GM12878 (cell line): ENCODE data around the gene CPNE4. TPM values are rescaled to one million over a fixed set of nuclear protein-coding genes. Genes with fewer than 3 reads are reported as not detected.

Experiments used
- BCLAF1 ChIP-seq: fragments of 450-650 bp; IDR thresholded peaks from 2 replicates; pipeline ENCODE4 v1.6.1; 2017; ENCODE audit warnings: antibody characterized with exemption, mild to moderate bottlenecking, moderate library complexity
- BMI1 ChIP-seq: fragments of 450-650 bp; IDR thresholded peaks from 2 replicates; pipeline ENCODE4 v1.6.1; 2016; ENCODE audit warnings: mild to moderate bottlenecking, moderate library complexity, borderline replicate concordance
- CREM ChIP-seq: IDR thresholded peaks from 2 replicates; pipeline ENCODE4 v1.6.1; 2014; ENCODE audit warnings: antibody characterized with exemption, low read depth
- CTCF ChIP-seq, 3 experiments: IDR thresholded peaks in 2 of 3; conservative IDR thresholded peaks in 1 of 3; 2 replicates each; pipeline ENCODE4 v1.5.1; 2011; ENCODE audit warnings: low read depth in 3 of 3, low read length in 3 of 3, mild to moderate bottlenecking in 3 of 3, control low read depth in 2 of 3, moderate library complexity in 2 of 3, inconsistent platforms in 1 of 3, mixed read lengths in 1 of 3; ENCODE audit not compliant: control insufficient read depth in 2 of 3, insufficient read depth in 1 of 3; ENCODE audit errors: extremely low read depth in 1 of 3
- EZH2 ChIP-seq: IDR thresholded peaks from 2 replicates; pipeline ENCODE4 v1.6.1; 2012; ENCODE audit warnings: low read depth, mild to moderate bottlenecking, control low read depth, inconsistent platforms, low read length, borderline replicate concordance; ENCODE audit not compliant: control insufficient read depth
- GABPA ChIP-seq: IDR thresholded peaks from 2 replicates; pipeline ENCODE4 v1.6.1; 2014; ENCODE audit warnings: antibody characterized with exemption, low read depth, mild to moderate bottlenecking, inconsistent platforms
- GATAD2B ChIP-seq: fragments of 450-650 bp; conservative IDR thresholded peaks from 2 replicates; pipeline ENCODE4 v1.6.1; 2017; ENCODE audit warnings: low read depth, mild to moderate bottlenecking, moderate library complexity
- HCFC1 ChIP-seq: fragments of 150-350 bp; IDR thresholded peaks from 2 replicates; pipeline ENCODE4 v1.6.1; 2014; ENCODE audit warnings: low read length
- IKZF1 ChIP-seq: fragments of 450-650 bp; conservative IDR thresholded peaks from 2 replicates; pipeline ENCODE4 v1.6.1; 2017; ENCODE audit warnings: antibody characterized with exemption, mild to moderate bottlenecking
- IRF4 ChIP-seq: IDR thresholded peaks from 2 replicates; pipeline ENCODE4 v1.6.1; 2011; ENCODE audit warnings: low read depth, low read length
- JUNB ChIP-seq: IDR thresholded peaks from 2 replicates; pipeline ENCODE4 v1.6.1; 2016; ENCODE audit warnings: antibody characterized with exemption, mild to moderate bottlenecking
- JUND ChIP-seq: IDR thresholded peaks from 2 replicates; pipeline ENCODE4 v1.6.1; 2012; ENCODE audit warnings: low read depth, mild to moderate bottlenecking, low read length, improper control_type of control experiment, moderate library complexity
- KAT2A ChIP-seq: conservative IDR thresholded peaks from 2 replicates; pipeline ENCODE4 v1.6.1; 2011; ENCODE audit warnings: low read depth, low read length; ENCODE audit not compliant: control insufficient read depth
- MAX ChIP-seq: IDR thresholded peaks from 2 replicates; pipeline ENCODE4 v1.6.1; 2012; ENCODE audit warnings: low read depth, low read length, improper control_type of control experiment
- MYB ChIP-seq: fragments of 150-350 bp; IDR thresholded peaks from 2 replicates; pipeline ENCODE4 v1.6.1; 2014; ENCODE audit warnings: mild to moderate bottlenecking, low read depth, low read length, borderline replicate concordance
- NR2C2 ChIP-seq: IDR thresholded peaks from 2 replicates; pipeline ENCODE4 v1.6.1; 2011; ENCODE audit warnings: borderline replicate concordance, low read depth; ENCODE audit not compliant: control insufficient read depth, insufficient read length
- SKIL ChIP-seq: fragments of 450-650 bp; IDR thresholded peaks from 2 replicates; pipeline ENCODE4 v1.6.1; 2017; ENCODE audit warnings: mild to moderate bottlenecking, low read depth, inconsistent platforms; ENCODE audit not compliant: poor library complexity, severe bottlenecking
- SUZ12 ChIP-seq: fragments of 200-600 bp; sonication (generic); IDR thresholded peaks from one replicate; pipeline ENCODE4 v1.6.1; 2018; ENCODE audit warnings: antibody characterized with exemption, mild to moderate bottlenecking; ENCODE audit not compliant: unreplicated experiment
- TCF3 ChIP-seq: IDR thresholded peaks from 2 replicates; pipeline ENCODE4 v1.6.1; 2012; ENCODE audit warnings: low read depth, mild to moderate bottlenecking, low read length, borderline replicate concordance; ENCODE audit not compliant: insufficient read depth
- ZBTB4 ChIP-seq: fragments of 450-650 bp; formaldehyde crosslinking; IDR thresholded peaks from 2 replicates; pipeline ENCODE4 v1.4.0; 2022; ENCODE audit warnings: mild to moderate bottlenecking, moderate library complexity
- polyA plus RNA-seq, 11 experiments: library from polyadenylated mRNA; depleted of rRNA in 4 of 11; unstranded in 6 of 11; stranded (reverse) in 5 of 11; fragments of >200 nt; fragmentation: Nextera tagmentation in 4 of 11; fragmentation: Illumina TruSeq in 1 of 11; extraction: Ambion mirVana in 4 of 11; extraction: Trizol in 1 of 11; gene quantifications; 1 replicate in 1 of 11; 2 replicates in 10 of 11; pipeline versions ENCODE4 v1.2.1 to v1.2.3, GENCODE V29; 2011 to 2016; ENCODE audit warnings: inconsistent platforms in 2 of 11, missing spikeins in 2 of 11, low read depth in 1 of 11
- total RNA-seq, 4 experiments: library from RNA; depleted of rRNA in 3 of 4; stranded (reverse); fragments of >200 nt in 3 of 4; fragmentation: Illumina TruSeq in 1 of 4; extraction: Trizol in 1 of 4; gene quantifications; 2 replicates each; pipeline versions ENCODE4 v1.2.1 to v1.2.3, GENCODE V29; 2013 to 2021

The CPNE4 gene
- total and polyA plus RNA-seq, 10 of the 15 experiments (the other 5 are each of a cell fraction or from before 2014, with no cell fraction given), result 0.17 to 1.9 (median 0.48) TPM; not detected in 1

- TF ChIP-seq ZBTB4 (CRISPR knock-in tag), result no peak
- peak; percentile 73; the same call in 1 of the 2 replicates for TF ChIP-seq CREM
- TF ChIP-seq BCLAF1, result no peak
- TF ChIP-seq MAX, result no peak
- peak; percentile 70; the same call in 1 of the 2 replicates for TF ChIP-seq IKZF1
- TF ChIP-seq TCF3, result no peak
- no peak for TF ChIP-seq EZH2
- TF ChIP-seq NR2C2, result no peak
- TF ChIP-seq MYB, result no peak
- peak; percentile 92 for TF ChIP-seq JUNB
- TF ChIP-seq BMI1, result no peak; the same call in 1 of the 2 replicates
- no peak for TF ChIP-seq KAT2A
- TF ChIP-seq JUND, result no peak
- no peak for TF ChIP-seq SKIL
- TF ChIP-seq IRF4, result 0 out of 2 replicates have a peak, but pooled peaks have one; percentile 7
- TF ChIP-seq GATAD2B, result no peak
- no peak for TF ChIP-seq SUZ12
- TF ChIP-seq HCFC1, result no peak
- TF ChIP-seq CTCF (IDR thresholded peaks at IDR 0.05 in 2 of 3, conservative IDR thresholded peaks at IDR 0.05 in 1 of 3; ENCODE audit: control insufficient read depth in 2 of 3, extremely low read depth in 1 of 3, insufficient read depth in 1 of 3, low read depth in 3 of 3, low read length in 3 of 3), result peak in 1 of 3 experiments; percentile 31; a peak in 1 of 6 replicates
- TF ChIP-seq GABPA, result peak; percentile 33; the same call in 1 of the 2 replicates
Measured at GRCh38 chr3:131731709-131732108, 303.1 kb downstream of the CPNE4 start (continued).
